Measurements from ENCODE around the gene FSCN2.

The FSCN2 gene

DNA sequence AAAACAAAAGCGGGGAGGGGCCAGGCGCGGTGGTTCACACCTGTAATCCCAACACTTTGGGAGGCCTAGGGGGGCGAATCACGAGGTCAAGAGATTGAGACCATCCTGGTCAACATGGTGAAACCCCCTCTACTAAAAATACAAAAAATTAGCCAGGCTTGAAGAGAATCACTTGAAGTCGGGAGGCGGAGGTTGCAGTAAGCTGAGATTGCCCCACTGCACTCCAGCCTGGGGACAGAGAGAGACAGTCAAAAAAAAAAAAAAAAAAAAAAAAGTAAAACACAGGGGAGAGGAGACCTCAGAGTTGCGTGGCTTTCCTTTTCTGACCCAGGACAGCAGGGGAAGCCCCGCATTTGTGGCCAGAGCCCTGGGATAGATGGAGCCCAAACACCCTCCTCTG lies 35.5 kb upstream of the FSCN2 start:
- TF ChIP-seq, protein P1, sequence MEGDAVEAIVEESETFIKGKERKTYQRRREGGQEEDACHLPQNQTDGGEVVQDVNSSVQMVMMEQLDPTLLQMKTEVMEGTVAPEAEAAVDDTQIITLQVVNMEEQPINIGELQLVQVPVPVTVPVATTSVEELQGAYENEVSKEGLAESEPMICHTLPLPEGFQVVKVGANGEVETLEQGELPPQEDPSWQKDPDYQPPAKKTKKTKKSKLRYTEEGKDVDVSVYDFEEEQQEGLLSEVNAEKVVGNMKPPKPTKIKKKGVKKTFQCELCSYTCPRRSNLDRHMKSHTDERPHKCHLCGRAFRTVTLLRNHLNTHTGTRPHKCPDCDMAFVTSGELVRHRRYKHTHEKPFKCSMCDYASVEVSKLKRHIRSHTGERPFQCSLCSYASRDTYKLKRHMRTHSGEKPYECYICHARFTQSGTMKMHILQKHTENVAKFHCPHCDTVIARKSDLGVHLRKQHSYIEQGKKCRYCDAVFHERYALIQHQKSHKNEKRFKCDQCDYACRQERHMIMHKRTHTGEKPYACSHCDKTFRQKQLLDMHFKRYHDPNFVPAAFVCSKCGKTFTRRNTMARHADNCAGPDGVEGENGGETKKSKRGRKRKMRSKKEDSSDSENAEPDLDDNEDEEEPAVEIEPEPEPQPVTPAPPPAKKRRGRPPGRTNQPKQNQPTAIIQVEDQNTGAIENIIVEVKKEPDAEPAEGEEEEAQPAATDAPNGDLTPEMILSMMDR (IDR thresholded peaks at IDR 0.05; ENCODE audit: low read depth, low read length) = no peak
- no peak overlapping the region for H3K4me3 ChIP-seq (ENCODE audit: low read depth, low read length)

DNA sequence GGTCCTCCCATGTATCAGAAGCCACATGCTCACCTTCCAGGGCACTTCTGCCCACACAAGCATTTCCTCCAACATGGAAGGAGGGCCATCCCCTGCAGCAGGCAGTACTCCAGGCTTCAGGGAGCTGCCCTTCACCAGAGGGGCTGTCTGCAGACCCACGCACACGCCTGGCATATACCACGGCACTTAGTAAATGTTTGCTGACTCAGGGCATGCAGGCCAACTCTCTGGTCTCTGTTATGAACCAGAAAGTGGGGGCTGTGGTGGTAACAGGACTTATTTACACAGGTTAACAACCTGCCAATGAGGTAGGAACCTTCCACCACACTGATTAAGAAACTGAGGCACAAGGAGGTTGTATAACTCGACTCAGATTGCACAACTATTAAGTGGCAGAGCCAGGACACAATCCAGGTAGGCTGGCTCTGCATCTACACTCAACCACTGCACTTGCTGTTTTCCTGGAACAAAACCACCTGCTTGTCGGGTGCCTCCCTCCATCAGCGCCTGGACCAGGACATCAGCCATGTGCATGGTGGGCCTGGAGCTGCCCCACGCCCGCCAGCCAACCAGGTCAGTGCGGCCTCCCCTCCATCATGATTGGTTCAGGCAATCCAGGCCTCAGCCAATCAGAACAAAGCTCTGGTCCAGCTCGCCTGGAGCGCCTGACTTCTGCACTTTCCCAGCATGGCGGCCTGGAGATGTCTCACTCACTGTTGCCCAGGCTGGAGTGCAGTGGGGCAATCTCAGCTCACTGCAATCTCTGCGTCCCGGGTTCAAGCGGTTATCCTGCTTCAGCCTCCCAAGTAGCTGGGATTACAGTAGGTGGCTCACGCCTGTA lies 34.8 kb upstream of the FSCN2 start:
- H3K4me3 ChIP-seq (ENCODE audit: low read depth, low read length) = no peak overlapping the region
- TF ChIP-seq, protein P1 (IDR thresholded peaks at IDR 0.05; ENCODE audit: low read depth, low read length) = no peak

DNA sequence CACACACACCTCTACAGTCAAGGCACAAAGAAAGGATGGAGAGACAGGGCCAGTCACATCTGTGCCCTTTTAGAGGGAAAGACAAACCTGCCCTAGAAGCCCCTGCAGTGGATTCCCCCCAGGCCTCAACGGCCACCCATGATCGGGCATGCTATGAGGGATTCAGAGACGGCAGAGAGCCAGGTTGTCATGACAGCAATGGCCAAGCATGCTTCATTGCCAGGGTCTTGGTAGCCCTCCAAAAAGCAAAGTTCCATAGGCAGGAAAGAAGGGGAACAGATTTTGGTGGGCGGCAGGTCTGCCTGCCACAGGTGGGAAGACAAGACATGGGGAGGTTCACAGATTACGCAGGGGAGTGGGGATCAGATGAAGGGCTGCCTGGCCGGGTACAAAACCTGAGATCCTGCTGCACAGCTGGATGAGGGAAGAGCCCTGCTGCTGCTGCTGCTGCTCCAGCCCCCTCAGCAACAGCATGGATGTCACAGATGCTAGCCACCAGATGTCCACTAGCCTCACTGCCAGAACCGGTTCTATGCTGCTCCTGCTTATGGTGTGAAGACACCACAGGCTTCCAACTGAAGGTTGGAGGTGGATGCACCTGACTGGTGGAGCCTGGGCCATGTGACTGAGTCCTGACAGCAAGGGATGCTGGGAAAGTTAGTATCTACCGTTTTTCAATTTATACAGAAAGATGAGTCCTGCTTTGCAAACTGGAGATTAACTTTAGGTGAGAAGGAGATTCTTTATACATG lies 33.4 kb upstream of the FSCN2 start:
- no peak overlapping the region for H3K4me3 ChIP-seq (ENCODE audit: low read depth, low read length)
- TF ChIP-seq, protein P1 (IDR thresholded peaks at IDR 0.05; ENCODE audit: low read depth, low read length) = no peak

DNA sequence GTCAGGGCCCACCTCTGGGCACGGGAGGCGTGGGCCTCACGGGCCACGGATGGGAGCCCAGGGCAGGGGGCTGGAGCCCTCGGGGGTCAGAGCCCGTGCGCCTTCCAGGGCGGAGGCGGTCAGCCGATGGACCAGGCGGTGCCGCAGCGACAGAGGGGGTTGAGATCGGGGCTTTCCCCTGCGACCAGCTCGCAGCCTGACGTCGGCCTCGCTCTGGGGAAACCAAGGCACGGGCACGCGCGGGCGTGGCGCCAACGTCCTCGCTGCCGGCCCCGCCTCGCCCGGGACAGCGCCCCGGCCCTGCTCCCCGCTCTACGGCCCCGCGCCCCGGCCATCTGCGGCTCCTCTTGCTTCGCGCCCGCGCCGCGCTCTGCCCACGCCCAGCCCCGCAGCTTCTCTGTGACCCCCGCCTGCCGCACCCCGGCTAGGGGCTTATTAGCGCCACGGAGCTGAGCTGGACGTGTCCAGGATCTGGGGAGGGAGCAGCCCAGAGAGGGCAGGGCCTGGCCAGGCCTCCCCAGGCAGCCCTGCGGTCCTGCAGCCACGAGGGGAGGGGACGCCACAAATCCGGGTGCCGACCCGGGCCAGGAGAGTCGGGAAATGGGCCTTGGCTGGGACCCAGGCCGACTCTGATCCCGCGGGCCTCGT lies 29.1 kb upstream of the FSCN2 start:
- no peak overlapping the region for H3K4me3 ChIP-seq (ENCODE audit: low read depth, low read length)
- TF ChIP-seq, protein P1 (IDR thresholded peaks at IDR 0.05; ENCODE audit: low read depth, low read length) = no peak

DNA sequence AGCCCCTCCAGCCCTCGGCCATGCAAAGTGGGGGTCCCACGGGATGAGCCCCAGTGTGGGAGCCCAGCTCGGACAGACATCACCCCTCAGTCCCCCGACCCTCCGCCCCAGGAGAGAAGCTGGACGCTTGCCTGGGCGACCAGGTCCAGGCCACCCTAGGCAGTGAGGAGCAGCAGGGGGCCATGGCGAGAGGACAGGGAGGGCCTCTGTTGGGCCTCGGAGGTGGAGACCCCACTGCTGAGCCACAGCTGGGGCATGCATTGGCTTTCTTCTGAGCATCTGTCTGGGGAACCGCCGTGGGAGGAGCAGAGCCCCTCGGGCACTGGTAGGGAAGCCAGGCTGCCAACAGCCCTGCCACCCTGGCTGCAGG lies 28.6 kb upstream of the FSCN2 start:
- TF ChIP-seq, protein P1 (IDR thresholded peaks at IDR 0.05; ENCODE audit: low read depth, low read length) = no peak
- H3K4me3 ChIP-seq (ENCODE audit: low read depth, low read length) = no peak overlapping the region

DNA sequence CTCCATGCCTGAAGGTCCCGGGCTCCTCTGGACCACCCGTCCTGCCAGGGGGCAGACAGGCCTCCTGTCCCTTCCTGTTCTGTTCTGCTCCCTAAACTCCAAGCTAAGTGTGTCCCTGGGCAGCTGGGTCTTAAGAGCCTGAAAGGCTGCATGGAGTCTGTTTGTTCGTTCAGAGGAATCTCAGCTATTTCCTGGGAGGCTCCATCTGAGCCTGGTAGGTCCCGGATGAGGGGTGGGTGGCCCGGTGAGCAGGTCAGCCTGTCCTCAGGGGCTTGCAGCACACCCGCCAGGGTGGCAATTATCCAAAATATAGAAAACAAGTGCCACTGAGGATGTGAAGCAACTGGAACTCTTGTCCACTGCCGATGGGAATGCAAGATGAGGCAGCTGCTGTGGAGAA lies 28.1 kb upstream of the FSCN2 start:
- no peak overlapping the region for H3K4me3 ChIP-seq (ENCODE audit: low read depth, low read length)
- TF ChIP-seq, protein P1 (IDR thresholded peaks at IDR 0.05; ENCODE audit: low read depth, low read length) = no peak

Data from WI38 (cell line).